GM15510 (cell line): ENCODE measurements around the gene TBC1D9.

Source experiments
- POLR2A ChIP-seq: IDR thresholded peaks from 3 replicates; pipeline ENCODE4 v1.6.1; 2011; ENCODE audit warnings: borderline replicate concordance; ENCODE audit not compliant: insufficient read length; ENCODE audit errors: extremely low read depth

The TBC1D9 gene

DNA sequence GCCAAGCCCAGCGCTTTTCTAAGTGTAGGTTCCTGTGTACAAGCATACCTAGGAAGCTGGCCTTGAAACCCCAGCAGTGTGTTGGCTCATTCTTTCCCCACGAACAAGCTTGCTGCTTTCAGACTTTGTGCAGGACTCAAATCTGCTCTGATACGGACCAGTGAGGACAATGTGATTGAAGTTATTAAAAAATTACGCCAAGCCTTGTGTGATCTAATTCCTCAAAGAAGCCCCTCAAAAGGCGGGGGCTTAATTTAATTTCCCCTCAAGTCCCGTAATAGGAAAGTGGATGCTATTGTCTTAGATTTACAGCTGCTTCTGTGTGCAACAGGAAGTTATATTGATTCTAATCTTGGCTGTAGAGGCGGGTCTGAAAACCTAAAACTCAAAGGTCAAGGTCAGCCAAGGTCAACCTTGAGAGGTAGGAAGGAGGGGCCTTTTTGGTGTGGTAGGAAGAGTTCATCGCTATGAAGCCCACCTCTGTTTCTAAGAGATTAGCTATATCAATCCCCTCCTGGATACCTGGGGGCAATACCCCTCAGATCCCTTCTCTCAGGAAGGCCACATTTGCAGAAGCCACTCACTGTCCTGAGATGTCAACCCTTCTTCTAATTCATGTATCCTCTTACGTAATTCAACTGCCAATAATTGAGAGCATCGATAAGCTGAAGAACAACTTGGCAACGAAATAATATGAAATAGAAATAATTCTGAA, 45.1 kb downstream of the TBC1D9 start:
- TF ChIP-seq POLR2A, result no peak

DNA sequence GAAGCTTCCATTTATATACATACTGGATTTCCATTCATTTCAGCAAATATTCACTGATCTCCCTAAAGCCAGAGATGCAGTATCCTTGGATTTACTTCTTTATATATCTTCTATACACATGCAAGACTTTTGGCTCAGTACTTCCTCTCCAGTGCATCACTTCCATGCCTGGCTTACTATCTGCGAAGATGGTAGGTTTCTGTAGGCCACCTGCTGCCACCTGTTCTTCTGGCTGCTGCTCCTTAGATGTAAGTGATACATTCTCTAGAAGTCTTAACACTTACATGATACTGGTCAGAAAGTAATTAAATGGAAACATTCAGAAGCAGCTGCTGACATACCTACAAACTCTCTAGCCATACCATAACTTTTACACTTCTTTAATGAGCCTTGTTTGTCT, 48.9 kb downstream of the TBC1D9 start:
- no peak for TF ChIP-seq POLR2A

DNA sequence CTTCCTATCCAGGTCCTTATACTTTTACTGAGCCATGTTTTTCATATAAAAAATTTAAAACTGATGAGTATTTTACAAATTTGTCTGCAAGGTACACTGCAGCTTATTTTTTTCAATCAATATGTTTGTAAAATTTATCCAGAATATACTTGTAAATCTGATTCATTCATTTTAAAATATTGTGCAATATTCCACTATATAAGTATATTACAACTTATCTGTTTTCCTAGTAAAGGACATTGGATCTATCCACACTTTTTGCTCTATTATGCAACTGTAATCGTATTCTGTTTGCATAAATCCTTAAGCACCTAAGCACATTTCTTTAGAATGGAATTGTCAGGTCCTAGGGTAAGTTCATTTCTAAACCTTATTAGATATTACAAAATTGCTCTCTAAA, 49.5 kb downstream of the TBC1D9 start:
- TF ChIP-seq POLR2A, result no peak

DNA sequence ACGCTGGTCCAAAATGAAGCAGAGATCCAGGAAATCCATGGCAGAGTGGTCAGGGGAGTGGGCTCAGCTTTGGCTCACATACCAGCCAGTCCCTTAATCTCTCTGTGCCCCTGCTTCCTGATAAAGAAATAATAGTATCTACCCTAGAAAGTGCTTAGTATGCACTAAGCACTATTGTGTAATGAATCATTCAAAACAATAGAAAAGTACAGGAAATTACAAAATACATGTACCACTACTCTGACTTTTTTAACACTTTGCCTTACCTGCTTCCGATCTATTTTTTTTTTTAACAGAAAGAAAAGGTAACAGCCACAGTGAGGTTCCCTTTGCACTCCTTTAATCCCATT, 49.9 kb downstream of the TBC1D9 start:
- no peak for TF ChIP-seq POLR2A

DNA sequence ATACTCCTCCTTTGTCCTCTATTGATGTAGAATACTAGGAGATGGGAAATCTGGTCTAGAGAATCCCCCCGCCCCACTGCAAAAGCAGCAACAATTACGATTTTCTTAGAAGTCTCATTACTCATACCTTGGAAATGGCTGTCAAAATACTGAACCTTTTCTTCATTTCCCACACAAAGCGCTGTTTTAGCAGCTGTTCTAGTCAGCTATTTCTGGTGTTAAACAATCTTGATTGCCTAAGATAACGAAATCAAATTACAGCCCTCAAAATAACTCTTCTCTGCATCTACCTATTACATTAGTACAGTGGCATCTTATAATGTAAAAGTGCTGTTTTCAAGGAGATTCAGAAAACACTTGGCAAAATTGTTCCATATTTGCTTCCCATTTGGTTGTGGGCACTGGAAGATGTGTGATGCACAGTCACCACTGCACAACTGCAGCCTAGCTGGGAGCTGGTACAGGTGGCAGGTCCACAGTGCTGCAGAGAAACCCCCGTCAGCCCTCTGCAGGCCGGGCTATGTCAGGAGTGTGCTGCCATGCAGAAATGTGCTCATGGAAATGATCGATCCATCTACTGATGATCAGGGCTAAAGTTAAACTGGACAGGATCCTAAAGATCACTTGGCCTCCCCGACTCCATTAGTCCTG, 50.4 kb downstream of the TBC1D9 start:
- TF ChIP-seq POLR2A, result no peak

DNA sequence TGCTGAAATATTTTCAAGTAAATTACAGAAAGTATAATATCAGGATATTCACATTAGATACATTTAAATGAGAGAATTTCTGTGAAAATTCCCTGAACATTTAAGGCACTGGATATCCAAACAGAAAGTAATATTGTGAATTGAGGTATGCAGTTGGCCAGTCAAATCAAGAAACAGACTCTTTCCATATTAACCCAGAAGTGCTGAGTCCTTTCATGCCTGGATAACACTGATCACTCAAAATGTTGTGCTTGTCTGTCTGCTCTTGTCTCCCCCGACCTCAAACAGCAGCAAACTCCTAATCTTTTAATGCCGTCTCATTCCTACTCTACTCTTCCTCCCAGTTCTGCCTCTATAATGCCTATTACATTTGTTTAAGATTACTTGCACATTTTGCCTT, 51.2 kb downstream of the TBC1D9 start:
- no peak for TF ChIP-seq POLR2A

DNA sequence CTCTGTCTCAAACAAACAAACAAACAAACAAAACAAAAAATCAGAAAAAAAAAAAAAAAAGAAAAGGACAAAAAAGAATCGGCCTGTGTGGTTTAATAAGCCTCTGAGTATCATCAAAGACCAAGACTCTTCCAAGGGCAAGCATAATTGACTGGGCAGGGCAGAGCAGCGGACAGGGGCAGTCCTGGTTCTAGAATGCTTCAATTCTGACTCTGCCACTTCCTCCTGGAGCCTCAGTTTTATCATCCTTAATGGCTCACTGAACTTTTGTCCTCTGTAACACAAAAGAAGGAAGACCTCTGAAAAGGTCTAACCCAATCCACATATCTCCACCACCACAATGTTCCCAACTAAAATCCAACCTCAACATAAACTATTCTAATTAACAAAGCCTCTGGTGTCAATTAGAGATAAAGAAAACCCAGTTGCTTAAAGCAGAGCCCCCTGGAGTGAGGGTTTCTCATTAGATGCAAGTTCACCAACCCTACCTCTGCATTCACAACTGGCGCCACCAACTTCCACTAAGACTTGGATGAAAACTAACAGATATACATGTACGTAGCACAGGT, 51.7 kb downstream of the TBC1D9 start:
- no peak for TF ChIP-seq POLR2A

DNA sequence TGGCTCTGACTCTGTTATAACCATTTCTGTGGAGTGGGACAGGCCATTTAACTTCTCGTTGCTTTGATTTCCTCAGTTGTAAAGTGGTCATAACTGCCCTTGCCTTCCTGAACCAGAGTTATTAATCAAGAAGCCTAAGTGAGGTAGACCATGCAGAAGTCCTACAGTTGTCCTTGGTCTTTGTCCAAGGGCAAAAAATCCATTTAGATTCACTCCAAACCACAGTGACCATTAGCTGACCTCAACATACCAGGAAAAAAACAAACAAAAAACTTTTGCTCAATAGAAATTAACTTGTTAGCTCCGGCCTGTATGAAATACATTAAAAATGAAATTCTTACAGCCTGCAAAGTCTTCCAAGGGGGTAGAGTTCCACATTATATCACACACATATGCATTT, 52.7 kb downstream of the TBC1D9 start:
- no peak for TF ChIP-seq POLR2A

DNA sequence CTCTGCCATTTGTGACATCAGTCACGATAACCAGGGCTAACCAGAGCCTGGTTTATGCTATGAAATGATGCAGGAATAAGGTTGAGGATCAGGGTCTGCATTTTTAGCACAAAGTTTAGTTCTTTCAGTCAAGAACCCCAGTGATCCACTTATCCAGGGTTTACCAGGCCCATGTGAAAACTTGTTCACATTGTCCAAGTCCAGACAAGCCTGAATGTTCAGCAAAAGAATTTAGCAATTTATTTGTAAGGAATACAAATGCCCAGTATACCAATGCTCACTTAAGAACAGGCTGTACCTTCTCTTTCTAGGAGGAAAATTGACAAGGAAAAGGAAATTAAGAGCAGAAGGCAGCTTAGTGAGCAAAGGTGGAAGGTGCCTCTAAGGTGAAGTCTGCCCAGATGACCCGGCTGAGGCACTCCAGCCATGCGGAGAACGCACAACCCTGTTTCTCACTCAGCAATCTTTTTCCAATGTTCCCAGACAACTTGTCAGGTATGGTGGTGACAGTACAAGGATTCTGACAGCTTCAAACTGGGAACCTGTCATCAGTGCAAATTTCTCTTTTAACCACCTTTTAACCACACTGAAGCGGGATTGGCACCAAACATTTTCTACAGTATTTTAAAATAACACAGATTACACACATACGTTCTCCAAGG, 54.0 kb downstream of the TBC1D9 start:
- TF ChIP-seq POLR2A, result no peak

DNA sequence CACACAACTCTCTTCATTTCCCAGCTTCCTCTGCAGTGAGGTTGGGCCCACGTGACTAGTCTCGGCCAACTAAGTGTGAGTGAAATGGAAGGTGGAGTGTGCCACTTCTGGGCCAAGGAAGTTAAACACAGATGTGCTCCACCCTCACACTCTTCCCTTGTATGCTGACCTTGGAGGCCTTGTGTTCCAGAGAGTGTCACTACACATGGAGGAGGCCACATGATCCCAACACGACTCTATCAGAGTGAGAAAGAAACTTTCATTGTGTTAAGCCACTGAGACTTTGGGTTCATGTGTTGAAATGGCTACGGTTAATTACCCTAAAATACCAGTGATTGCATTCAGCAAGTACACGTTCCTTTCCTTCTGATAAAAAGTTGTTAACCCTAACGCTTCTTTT, 55.1 kb downstream of the TBC1D9 start:
- TF ChIP-seq POLR2A, result no peak

DNA sequence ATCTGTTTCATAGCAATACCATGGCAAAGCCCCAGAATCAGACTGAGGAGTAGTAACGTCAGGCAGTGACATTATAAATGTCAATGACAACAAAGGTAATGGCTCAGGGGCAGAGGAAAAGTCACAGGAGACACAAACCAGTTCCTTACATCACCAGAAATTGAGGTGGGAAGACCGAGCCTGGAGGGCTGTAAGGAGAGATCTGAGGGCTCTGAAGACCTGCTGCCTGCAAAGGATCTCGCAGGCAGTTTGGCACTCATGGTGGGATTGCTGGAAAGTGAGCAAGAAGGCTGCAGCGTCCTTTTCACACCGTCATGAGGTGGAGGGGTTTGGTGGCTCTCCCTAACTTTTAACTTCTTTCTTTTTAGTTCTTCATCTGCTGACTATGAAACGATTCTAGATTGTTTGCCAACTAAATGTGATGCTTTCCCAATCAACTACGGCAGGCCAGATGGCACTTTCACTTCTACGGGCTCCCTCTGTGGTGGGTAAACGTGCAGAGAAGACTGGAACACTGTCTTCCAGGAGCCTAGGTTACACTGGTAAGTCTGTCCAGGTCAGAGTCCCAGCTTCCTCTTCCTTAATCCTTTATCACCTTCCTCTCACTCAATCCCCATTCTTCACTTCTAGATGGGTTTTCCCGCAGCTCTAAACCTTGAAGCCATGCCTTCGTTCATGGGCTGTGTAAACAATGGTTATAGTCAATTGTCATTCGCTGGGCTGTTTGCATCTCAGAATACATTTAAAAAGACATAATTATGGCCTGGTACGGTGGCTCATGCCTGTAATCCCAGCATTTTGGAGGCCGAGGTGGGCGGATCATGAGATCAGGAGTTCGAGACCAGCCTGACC, 58.2 kb downstream of the TBC1D9 start:
- no peak for TF ChIP-seq POLR2A

DNA sequence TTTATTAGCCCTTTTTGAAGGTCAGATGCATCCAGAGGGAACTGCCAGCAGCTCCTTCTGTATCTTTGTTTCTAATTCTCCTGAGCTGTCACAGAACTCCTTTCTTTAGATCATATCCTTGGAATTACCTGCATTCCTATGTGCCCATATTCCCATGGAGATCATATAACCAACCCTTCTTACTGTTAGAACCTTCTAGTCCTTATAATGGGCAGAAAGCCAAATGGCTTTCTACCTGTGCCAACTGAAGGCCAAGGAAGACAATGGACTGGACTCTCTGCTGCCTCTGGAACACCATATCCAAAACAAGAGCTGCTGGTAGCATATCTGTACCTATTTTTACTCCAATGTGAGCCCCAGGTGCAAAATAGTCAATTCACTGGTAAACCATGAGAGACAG, 60.7 kb downstream of the TBC1D9 start:
- no peak for TF ChIP-seq POLR2A

DNA sequence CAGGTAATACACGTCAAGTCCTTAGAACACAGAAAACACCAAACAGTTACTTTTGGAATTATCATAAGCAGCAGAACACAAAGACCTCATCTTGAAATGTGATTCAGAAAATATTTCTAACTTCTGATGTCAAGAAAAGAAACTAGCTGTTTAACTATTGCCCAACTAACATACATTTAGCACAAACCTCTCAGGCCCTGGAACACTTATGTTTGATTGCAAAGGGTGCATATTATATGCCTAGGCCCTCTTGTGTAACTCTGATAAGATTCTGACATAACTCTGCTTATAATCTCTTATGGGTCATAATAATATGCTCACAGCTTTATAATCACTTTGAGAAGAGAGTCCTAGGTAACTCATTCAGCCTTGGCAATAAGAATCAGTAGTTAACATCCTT, 62.6 kb downstream of the TBC1D9 start:
- TF ChIP-seq POLR2A, result no peak

DNA sequence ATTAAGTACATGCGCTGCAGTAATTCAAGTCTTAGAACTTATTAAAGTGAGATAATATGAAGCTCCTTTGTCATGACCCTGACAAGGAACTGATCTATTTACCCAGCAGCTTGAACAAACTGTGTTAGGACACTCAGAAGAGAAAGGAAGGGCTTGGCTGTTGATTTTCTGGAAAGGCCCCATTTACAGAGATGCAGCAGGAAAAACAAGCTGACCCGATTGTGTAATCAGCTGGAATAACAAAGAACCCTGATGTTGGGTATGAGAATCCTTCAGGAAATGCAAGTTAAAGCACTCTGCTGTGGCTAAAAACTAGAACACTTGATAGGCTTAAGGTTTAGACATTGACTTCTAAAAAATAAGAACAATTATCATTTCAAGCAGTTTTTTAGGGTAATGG, 64.8 kb downstream of the TBC1D9 start:
- TF ChIP-seq POLR2A, result no peak

DNA sequence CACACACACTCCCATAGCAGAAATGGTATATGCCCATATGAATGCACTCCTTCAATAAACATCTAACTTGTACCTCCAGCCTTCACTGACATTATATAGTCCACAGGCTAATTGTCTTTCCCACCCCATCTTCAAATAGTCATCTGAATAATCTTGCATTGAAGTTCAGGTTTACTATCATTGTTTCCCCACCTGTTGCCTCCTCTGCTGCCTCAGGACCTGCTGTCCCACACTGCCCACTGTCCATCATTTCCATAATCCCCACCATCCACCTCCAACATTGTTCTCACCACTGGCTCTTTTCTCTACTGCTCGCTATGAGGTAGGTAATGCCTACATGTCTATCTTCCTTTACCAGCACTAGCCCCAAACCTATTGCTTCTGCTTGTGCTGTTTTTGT, 66.1 kb downstream of the TBC1D9 start:
- no peak for TF ChIP-seq POLR2A
